ENCODE measurements around the gene FYN. TPM values are rescaled to one million over a fixed set of nuclear protein-coding genes. Genes with fewer than 3 reads are reported as not detected.

FYN gene
- polyA plus RNA-seq, 2 of the 4 experiments (the other 2 are of a cell fraction), result 3.5 to 3.7 TPM

DNA sequence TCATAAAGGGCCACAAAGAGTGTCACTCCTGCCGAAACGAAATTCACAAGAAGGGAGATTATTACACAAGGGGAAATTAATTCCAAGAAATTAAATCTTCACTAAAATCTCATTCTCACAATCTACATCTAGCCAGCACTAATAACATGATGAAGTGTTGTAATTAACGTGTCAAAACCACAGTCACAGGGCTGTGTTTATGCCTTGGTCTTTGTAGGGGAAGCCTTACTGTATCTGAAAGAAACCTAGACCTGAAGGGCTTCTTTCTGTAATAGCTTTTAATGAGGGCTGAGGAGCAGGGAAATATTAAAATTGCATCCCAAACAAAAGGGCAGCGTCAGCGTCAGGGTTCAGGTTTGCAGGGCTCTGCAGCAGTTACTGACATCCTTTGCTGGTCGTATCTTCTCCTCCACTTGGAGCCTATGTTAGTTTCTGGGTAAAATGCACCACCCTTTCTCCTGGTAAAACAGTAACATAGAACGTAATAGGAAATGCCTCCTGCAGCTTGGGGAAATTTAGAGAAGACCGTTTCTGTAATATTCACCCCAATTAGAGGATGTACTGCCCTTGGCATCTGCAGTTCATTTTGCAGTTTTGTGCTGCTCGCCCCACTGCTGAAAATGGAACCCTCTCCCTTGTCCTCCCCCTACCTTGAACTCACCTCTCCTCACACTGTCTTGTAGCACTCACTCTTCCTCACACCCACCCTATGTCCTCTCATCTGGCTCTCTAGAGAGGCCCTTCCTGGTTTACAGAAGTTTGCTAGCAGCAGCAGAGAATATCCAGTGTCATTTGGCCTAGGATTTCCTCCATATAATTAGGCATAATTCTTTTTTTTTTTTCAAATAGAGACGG lies 158.6 kb downstream of the FYN start:
- H3K9me3 ChIP-seq, result no peaks in the 10 kb centered on the region
- H3K4me3 ChIP-seq, result no peak overlapping the region
- peaks cover 2% of the 10 kb centered on the region; the same call in 1 of the 3 replicates for H3K4me1 ChIP-seq
- ATAC-seq, result no peak
- no peak for FAIRE-seq
- TF ChIP-seq MAFK (IDR thresholded peaks at IDR 0.05; ENCODE audit: partially characterized antibody) (no peak), EP300 (IDR thresholded peaks at IDR 0.05) (no peak), SREBF2 (IDR thresholded peaks at IDR 0.05) (no peak), CBX2 (IDR thresholded peaks at IDR 0.05; ENCODE audit: borderline replicate concordance, low read depth) (no peak), FOSB (CRISPR knock-in tag; IDR thresholded peaks at IDR 0.05) (no peak)
- TF ChIP-seq, protein P1, sequence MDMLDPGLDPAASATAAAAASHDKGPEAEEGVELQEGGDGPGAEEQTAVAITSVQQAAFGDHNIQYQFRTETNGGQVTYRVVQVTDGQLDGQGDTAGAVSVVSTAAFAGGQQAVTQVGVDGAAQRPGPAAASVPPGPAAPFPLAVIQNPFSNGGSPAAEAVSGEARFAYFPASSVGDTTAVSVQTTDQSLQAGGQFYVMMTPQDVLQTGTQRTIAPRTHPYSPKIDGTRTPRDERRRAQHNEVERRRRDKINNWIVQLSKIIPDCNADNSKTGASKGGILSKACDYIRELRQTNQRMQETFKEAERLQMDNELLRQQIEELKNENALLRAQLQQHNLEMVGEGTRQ (IDR thresholded peaks at IDR 0.05), result no peak
- TF ChIP-seq, protein P2, sequence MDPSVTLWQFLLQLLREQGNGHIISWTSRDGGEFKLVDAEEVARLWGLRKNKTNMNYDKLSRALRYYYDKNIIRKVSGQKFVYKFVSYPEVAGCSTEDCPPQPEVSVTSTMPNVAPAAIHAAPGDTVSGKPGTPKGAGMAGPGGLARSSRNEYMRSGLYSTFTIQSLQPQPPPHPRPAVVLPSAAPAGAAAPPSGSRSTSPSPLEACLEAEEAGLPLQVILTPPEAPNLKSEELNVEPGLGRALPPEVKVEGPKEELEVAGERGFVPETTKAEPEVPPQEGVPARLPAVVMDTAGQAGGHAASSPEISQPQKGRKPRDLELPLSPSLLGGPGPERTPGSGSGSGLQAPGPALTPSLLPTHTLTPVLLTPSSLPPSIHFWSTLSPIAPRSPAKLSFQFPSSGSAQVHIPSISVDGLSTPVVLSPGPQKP (IDR thresholded peaks at IDR 0.05; ENCODE audit: low read depth, low read length), result no peak
- CTCF ChIA-PET, result interaction anchor here (0.8 kb wide), 1 partner anchor 8 kb away, joined by 3 read pairs; no protein-coding TSS in a partner anchor
- no peak for DNase-seq (ENCODE audit: low read depth in 1 of 2, low spot score in 1 of 2)
- no peak overlapping the region for H3K27ac ChIP-seq
- no peak overlapping the region for H3K4me2 ChIP-seq
- 64% methylated on average over 10 of the region's 10 CpGs for WGBS (ENCODE audit: missing lambda C conversion rate)
- POLR2A ChIA-PET, result no interaction called here

DNA sequence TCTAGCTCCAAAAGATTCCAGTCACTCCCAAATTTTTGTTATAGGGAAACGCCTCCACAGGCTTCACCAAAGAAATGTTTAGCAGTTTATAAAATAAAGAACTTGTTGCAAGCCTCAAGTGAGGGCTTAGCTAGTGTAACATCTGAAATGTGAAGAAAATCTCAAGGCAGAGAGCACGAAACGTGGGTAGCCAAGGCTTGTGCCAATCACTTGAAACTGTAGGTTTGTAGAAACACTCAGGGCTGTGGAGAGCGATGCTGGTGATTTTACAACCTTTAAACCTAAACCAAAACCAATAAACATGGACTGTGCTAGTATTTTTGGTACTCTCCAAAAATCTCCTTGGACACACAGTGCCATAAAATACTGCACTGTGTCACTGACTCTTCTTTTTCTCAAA lies 159.4 kb downstream of the FYN start:
- ATAC-seq (no peak), FAIRE-seq (no peak), DNase-seq (ENCODE audit: low read depth in 1 of 2, low spot score in 1 of 2) (no peak)
- ChIA-PET POLR2A (no interaction called here), CTCF (no interaction called here)
- H3K4me3 ChIP-seq, result no peak overlapping the region
- 60% methylated on average over 4 of the region's 4 CpGs for WGBS (ENCODE audit: missing lambda C conversion rate)
- no peak overlapping the region for H3K27ac ChIP-seq
- TF ChIP-seq MAFK (IDR thresholded peaks at IDR 0.05; ENCODE audit: partially characterized antibody), result no peak
- TF ChIP-seq, protein P3, sequence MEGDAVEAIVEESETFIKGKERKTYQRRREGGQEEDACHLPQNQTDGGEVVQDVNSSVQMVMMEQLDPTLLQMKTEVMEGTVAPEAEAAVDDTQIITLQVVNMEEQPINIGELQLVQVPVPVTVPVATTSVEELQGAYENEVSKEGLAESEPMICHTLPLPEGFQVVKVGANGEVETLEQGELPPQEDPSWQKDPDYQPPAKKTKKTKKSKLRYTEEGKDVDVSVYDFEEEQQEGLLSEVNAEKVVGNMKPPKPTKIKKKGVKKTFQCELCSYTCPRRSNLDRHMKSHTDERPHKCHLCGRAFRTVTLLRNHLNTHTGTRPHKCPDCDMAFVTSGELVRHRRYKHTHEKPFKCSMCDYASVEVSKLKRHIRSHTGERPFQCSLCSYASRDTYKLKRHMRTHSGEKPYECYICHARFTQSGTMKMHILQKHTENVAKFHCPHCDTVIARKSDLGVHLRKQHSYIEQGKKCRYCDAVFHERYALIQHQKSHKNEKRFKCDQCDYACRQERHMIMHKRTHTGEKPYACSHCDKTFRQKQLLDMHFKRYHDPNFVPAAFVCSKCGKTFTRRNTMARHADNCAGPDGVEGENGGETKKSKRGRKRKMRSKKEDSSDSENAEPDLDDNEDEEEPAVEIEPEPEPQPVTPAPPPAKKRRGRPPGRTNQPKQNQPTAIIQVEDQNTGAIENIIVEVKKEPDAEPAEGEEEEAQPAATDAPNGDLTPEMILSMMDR (IDR thresholded peaks at IDR 0.05), result no peak
- no peak for TF ChIP-seq ZSCAN20 (CRISPR knock-in tag; IDR thresholded peaks at IDR 0.05)
- TF ChIP-seq, protein P4, sequence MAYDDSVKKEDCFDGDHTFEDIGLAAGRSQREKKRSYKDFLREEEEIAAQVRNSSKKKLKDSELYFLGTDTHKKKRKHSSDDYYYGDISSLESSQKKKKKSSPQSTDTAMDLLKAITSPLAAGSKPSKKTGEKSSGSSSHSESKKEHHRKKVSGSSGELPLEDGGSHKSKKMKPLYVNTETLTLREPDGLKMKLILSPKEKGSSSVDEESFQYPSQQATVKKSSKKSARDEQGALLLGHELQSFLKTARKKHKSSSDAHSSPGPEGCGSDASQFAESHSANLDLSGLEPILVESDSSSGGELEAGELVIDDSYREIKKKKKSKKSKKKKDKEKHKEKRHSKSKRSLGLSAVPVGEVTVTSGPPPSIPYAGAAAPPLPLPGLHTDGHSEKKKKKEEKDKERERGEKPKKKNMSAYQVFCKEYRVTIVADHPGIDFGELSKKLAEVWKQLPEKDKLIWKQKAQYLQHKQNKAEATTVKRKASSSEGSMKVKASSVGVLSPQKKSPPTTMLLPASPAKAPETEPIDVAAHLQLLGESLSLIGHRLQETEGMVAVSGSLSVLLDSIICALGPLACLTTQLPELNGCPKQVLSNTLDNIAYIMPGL (CRISPR knock-in tag; IDR thresholded peaks at IDR 0.05; ENCODE audit: borderline replicate concordance), result no peak
- no peak for TF ChIP-seq CHD2 (IDR thresholded peaks at IDR 0.05; ENCODE audit: low read length, partially characterized antibody)
- TF ChIP-seq KDM5A (IDR thresholded peaks at IDR 0.05), result no peak
- TF ChIP-seq HOXA7 (CRISPR knock-in tag; IDR thresholded peaks at IDR 0.05), result no peak
- no peak for TF ChIP-seq CBX2 (IDR thresholded peaks at IDR 0.05; ENCODE audit: borderline replicate concordance, low read depth)
- no peak for TF ChIP-seq RCOR1 (IDR thresholded peaks at IDR 0.05; ENCODE audit: low read depth, low read length)
- no peak for TF ChIP-seq SMC3 (IDR thresholded peaks at IDR 0.05)
- TF ChIP-seq, protein P5, sequence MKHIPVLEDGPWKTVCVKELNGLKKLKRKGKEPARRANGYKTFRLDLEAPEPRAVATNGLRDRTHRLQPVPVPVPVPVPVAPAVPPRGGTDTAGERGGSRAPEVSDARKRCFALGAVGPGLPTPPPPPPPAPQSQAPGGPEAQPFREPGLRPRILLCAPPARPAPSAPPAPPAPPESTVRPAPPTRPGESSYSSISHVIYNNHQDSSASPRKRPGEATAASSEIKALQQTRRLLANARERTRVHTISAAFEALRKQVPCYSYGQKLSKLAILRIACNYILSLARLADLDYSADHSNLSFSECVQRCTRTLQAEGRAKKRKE (CRISPR knock-in tag; IDR thresholded peaks at IDR 0.05; ENCODE audit: low read depth), result no peak
- no peak for TF ChIP-seq RAD21 (conservative IDR thresholded peaks at IDR 0.05 in 1 of 2, IDR thresholded peaks at IDR 0.05 in 1 of 2)
- no peaks in the 10 kb centered on the region for H3K9me3 ChIP-seq
- H3K4me1 ChIP-seq, result peaks cover 2% of the 10 kb centered on the region; the same call in 1 of the 3 replicates
- H3K4me2 ChIP-seq, result no peak overlapping the region
